IMR-90 (cell line): ENCODE data around the gene LRCH4. TPM values are rescaled to one million over a fixed set of nuclear protein-coding genes. Genes with fewer than 3 reads are reported as not detected.

Experiments
- ATAC-seq: fragments of 200-7000 bp; cut with Tn5 transposase; 2 replicates; pipeline ENCODE4 v1.9.1; 2020; ENCODE audit warnings: low read depth, mild to moderate bottlenecking, moderate library complexity
- BruUV-seq: library from RNA; stranded (reverse); fragments of 400-500 nt; replicated peaks from 2 replicates; lab custom pipeline; 2021; lab: Mats Ljungman, UMichigan
- CTCF ChIA-PET: fragments of 300-600 bp; formaldehyde crosslinking; extraction: SDS; loops from one replicate; lab custom pipeline; 2021; ENCODE audit warnings: antibody characterized with exemption; lab: Yijun Ruan, JAX
- POLR2A ChIA-PET: fragments of 300-600 bp; sonication (Branson Sonifier 250); formaldehyde crosslinking; loops from one replicate; lab custom pipeline; 2022; ENCODE audit warnings: antibody characterized with exemption; ENCODE audit not compliant: unreplicated experiment; lab: Charles Lee
- DNase-seq: peaks from one replicate; pipeline ENCODE4 v3.0.0; 2013
- H2AFZ ChIP-seq: replicated peaks from 2 replicates; pipeline ENCODE3; 2013; ENCODE audit warnings: low read length, mild to moderate bottlenecking; ENCODE audit not compliant: poor library complexity
- H2AK5ac ChIP-seq: 2 replicates; pipeline ENCODE4 v1.6.1; 2013; ENCODE audit warnings: low read depth, low read length, inconsistent platforms
- H2AK9ac ChIP-seq: replicated peaks from 2 replicates; pipeline ENCODE3; 2013; ENCODE audit warnings: mild to moderate bottlenecking, low read depth, low read length, moderate library complexity; ENCODE audit not compliant: poor library complexity
- H2BK120ac ChIP-seq: 2 replicates; pipeline ENCODE4 v1.6.1; 2013; ENCODE audit warnings: low read depth, low read length, inconsistent platforms
- H2BK15ac ChIP-seq: 3 replicates; pipeline ENCODE4 v1.6.1; 2013; ENCODE audit warnings: low read depth, low read length, inconsistent platforms
- H2BK20ac ChIP-seq: 2 replicates; pipeline ENCODE4 v1.6.1; 2013; ENCODE audit warnings: low read depth, mild to moderate bottlenecking, inconsistent platforms, low read length, moderate library complexity
- H2BK5ac ChIP-seq: 2 replicates; pipeline ENCODE4 v1.6.1; 2013; ENCODE audit warnings: mild to moderate bottlenecking, low read depth, low read length, inconsistent platforms; ENCODE audit not compliant: poor library complexity, severe bottlenecking
- H3K14ac ChIP-seq: replicated peaks from 2 replicates; pipeline ENCODE4 v1.6.1; 2013; ENCODE audit warnings: low read depth, low read length, inconsistent platforms
- H3K18ac ChIP-seq: 2 replicates; pipeline ENCODE4 v1.6.1; 2013; ENCODE audit warnings: low read depth, low read length, control low read depth
- H3K23ac ChIP-seq: 2 replicates; pipeline ENCODE4 v1.6.1; 2013; ENCODE audit warnings: low read depth, low read length, inconsistent platforms
- H3K27ac ChIP-seq: 2 replicates; pipeline ENCODE4 v1.5.1; 2013; ENCODE audit warnings: mild to moderate bottlenecking, control low read depth, low read length; ENCODE audit not compliant: insufficient read depth
- H3K27me3 ChIP-seq: 2 replicates; pipeline ENCODE4 v1.6.1; 2013; ENCODE audit warnings: low read length; ENCODE audit not compliant: control insufficient read depth, insufficient read depth
- H3K36me3 ChIP-seq: 2 replicates; pipeline ENCODE4 v1.6.1; 2013; ENCODE audit warnings: low read length, mixed read lengths; ENCODE audit not compliant: control insufficient read depth, insufficient read depth
- H3K4ac ChIP-seq: 2 replicates; pipeline ENCODE4 v1.6.1; 2013; ENCODE audit warnings: low read depth, low read length, inconsistent platforms
- H3K4me1 ChIP-seq: 2 replicates; pipeline ENCODE4 v1.6.1; 2013; ENCODE audit warnings: low read length, mixed read lengths; ENCODE audit not compliant: control insufficient read depth, insufficient read depth
- H3K4me2 ChIP-seq: 2 replicates; pipeline ENCODE4 v1.6.1; 2013; ENCODE audit warnings: low read depth, mild to moderate bottlenecking, control low read depth, low read length, moderate library complexity
- H3K4me3 ChIP-seq: 2 replicates; pipeline ENCODE4 v1.5.1; 2013; ENCODE audit warnings: low read depth, mild to moderate bottlenecking, control low read depth, low read length, moderate library complexity; ENCODE audit not compliant: insufficient read depth
- H3K56ac ChIP-seq: 2 replicates; pipeline ENCODE4 v1.6.1; 2013; ENCODE audit warnings: low read length, inconsistent platforms; ENCODE audit not compliant: insufficient read depth; ENCODE audit errors: extremely low read depth
- H3K79me1 ChIP-seq, 2 experiments: 2 replicates each; pipeline ENCODE4 v1.6.1; 2013; ENCODE audit warnings: low read length in 2 of 2, inconsistent platforms in 1 of 2, low read depth in 1 of 2
- H3K9ac ChIP-seq: 2 replicates; pipeline ENCODE4 v1.6.1; 2013; ENCODE audit warnings: low read depth, low read length, control low read depth
- H3K9me1 ChIP-seq: 2 replicates; pipeline ENCODE4 v1.6.1; 2013; ENCODE audit warnings: low read length, inconsistent platforms; ENCODE audit not compliant: insufficient read depth
- H3K9me3 ChIP-seq: 2 replicates; pipeline ENCODE4 v1.6.1; 2013; ENCODE audit warnings: low read length; ENCODE audit not compliant: control insufficient read depth, insufficient read depth
- H4K20me1 ChIP-seq: 2 replicates; pipeline ENCODE4 v1.6.1; 2013; ENCODE audit warnings: low read length, inconsistent platforms; ENCODE audit not compliant: insufficient read depth
- H4K5ac ChIP-seq: 2 replicates; pipeline ENCODE4 v1.6.1; 2013; ENCODE audit warnings: mild to moderate bottlenecking, low read depth, low read length, control low read depth
- H4K8ac ChIP-seq, 2 experiments: 2 replicates each; pipeline ENCODE4 v1.6.1; 2013; ENCODE audit warnings: low read depth in 2 of 2, low read length in 2 of 2, control low read depth in 1 of 2, inconsistent platforms in 1 of 2
- H4K91ac ChIP-seq: 2 replicates; pipeline ENCODE4 v1.6.1; 2013; ENCODE audit warnings: low read depth, low read length, inconsistent platforms; ENCODE audit not compliant: insufficient read depth
- CEBPB ChIP-seq: IDR thresholded peaks from 2 replicates; pipeline ENCODE4 v1.6.1; 2012; ENCODE audit warnings: low read depth, low read length, improper control_type of control experiment
- CHD1 ChIP-seq: IDR thresholded peaks from 2 replicates; pipeline ENCODE4 v1.6.1; 2012; ENCODE audit warnings: low read depth, low read length, improper control_type of control experiment
- CTCF ChIP-seq: conservative IDR thresholded peaks from 2 replicates; pipeline ENCODE4 v1.5.1; 2012; ENCODE audit warnings: mild to moderate bottlenecking, low read depth, low read length, improper control_type of control experiment
- FOS ChIP-seq: fragments of 150-350 bp; IDR thresholded peaks from 2 replicates; pipeline ENCODE4 v1.6.1; 2016; ENCODE audit warnings: low read depth, low read length
- MAFK ChIP-seq: IDR thresholded peaks from 2 replicates; pipeline ENCODE4 v1.6.1; 2012; ENCODE audit warnings: low read depth, low read length, improper control_type of control experiment
- MAZ ChIP-seq: IDR thresholded peaks from 2 replicates; pipeline ENCODE4 v1.6.1; 2012; ENCODE audit warnings: low read depth, mild to moderate bottlenecking, low read length, improper control_type of control experiment, moderate library complexity, borderline replicate concordance
- MXI1 ChIP-seq: IDR thresholded peaks from 2 replicates; pipeline ENCODE4 v1.6.1; 2012; ENCODE audit warnings: low read depth, mild to moderate bottlenecking, low read length, moderate library complexity, borderline replicate concordance
- NFE2L2 ChIP-seq: fragments of 150-350 bp; IDR thresholded peaks from 2 replicates; pipeline ENCODE4 v1.6.1; 2016; ENCODE audit warnings: low read depth, mild to moderate bottlenecking, low read length
- RCOR1 ChIP-seq: IDR thresholded peaks from 2 replicates; pipeline ENCODE4 v1.6.1; 2012; ENCODE audit warnings: mild to moderate bottlenecking, low read length, improper control_type of control experiment; ENCODE audit not compliant: insufficient replicate concordance
- RFX5 ChIP-seq: IDR thresholded peaks from 2 replicates; pipeline ENCODE4 v1.8.0; 2012; ENCODE audit warnings: low read depth, mild to moderate bottlenecking, low read length, moderate library complexity
- SMC3 ChIP-seq: fragments of 150-350 bp; IDR thresholded peaks from 2 replicates; pipeline ENCODE4 v1.6.1; 2016; ENCODE audit warnings: low read depth, mild to moderate bottlenecking, antibody characterized with exemption, low read length, moderate library complexity
- USF2 ChIP-seq: fragments of 150-350 bp; IDR thresholded peaks from 2 replicates; pipeline ENCODE4 v1.6.1; 2017; ENCODE audit warnings: mild to moderate bottlenecking, antibody characterized with exemption, low read length, low read depth
- WGBS, 2 experiments: methylation state at CpG; one replicate each; pipeline versions ENCODE4 v1.1.5 to v1.1.7; 2013; ENCODE audit warnings: missing lambda C conversion rate in 2 of 2; ENCODE audit not compliant: insufficient read length in 1 of 2; ENCODE audit errors: extremely low coverage in 2 of 2; 5-methylcytosine and 5-hydroxymethylcytosine counted together
- dilution Hi-C: fragments of 300-500 bp; cut with HindIII; formaldehyde crosslinking; loops from one replicate; pipeline ENCODE4 v1.14.3; 2018; ENCODE audit warnings: low sequenced_read_pairs; ENCODE audit not compliant: unreplicated experiment
- in situ Hi-C: fragments of 300-500 bp; cut with MboI; formaldehyde crosslinking; loops from 3 replicates; pipeline ENCODE4 v1.14.3; 2019; ENCODE audit warnings: low sequenced_read_pairs, inconsistent platforms, mixed read lengths
- intact Hi-C: fragments of 100-400 bp; cut with micrococcal nuclease; formaldehyde crosslinking; loops from 2 replicates; pipeline ENCODE4 v1.10.0; 2022
- polyA plus RNA-seq, 3 experiments: library from polyadenylated mRNA; depleted of rRNA; stranded (reverse); fragments of >200 nt; gene quantifications; 2 replicates each; pipeline ENCODE4 v1.2.3, GENCODE V29; 2012; ENCODE audit warnings: low replicate concordance in 1 of 3
- total RNA-seq: library from RNA; depleted of rRNA; stranded (reverse); fragments of >200 nt; gene quantifications from 2 replicates; pipeline ENCODE4 v1.2.3, GENCODE V29; 2012

LRCH4 gene
- total and polyA plus RNA-seq, 2 of the 4 experiments (the other 2 are of a cell fraction) = 5.0 to 41.3 TPM

DNA sequence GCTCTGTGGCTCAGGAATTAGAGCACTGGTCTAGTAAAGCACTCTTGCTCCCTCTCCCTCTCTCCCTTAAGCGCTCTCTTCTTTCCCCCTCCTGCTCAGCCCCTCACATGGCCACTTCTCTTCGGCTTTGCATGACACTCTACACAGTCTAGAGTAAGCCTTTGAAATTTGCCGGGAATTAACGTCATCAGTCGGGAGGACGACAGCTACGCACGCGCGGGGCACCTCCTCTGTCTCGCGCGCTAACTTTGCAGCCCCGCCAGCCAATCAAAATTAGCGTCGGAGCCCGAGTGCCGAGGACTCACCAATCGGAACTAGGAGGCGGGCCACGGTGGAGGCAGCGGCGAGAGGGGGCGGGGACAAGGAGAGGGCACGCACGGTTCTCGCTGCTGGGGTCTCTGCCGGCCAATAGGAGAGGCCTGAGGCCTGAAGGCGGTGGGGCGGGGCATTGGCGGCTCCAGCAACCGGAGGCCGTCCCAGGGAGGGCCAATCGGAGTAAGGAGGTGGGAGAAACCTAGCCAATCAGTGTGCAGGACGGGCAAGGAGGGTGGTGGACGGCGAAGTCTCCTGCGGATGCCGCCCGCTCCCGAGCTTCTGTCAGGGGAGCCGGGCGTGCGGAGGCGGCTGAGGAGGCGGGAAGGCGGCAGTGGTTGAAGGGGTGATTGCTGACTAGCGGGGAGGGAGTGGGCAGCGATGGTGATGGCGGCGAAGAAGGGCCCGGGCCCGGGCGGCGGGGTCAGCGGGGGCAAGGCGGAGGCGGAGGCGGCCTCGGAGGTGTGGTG, 47.1 kb downstream of the LRCH4 start, which contains the start of gene AGFG2 (continued):
- TF ChIP-seq SMC3 (no peak), RCOR1 (no peak)

GRCh38 chr7:100538348-100538653, 47.6 kb downstream of the LRCH4 start:
- H3K79me1 ChIP-seq = peaks cover 9 to 12% of the 10 kb centered on the region in 2 experiments; a peak in 2 of 4 replicates
- H2AK5ac ChIP-seq = no peak overlapping the region
- H3K14ac ChIP-seq = no peak overlapping the region
- no peak overlapping the region for H2BK20ac ChIP-seq
- H3K4me2 ChIP-seq = peak overlapping the region; percentile 92
- DNase-seq (no peak), ATAC-seq (no peak)
- H3K56ac ChIP-seq = no peak overlapping the region
- no peak overlapping the region for H2BK5ac ChIP-seq
- H3K18ac ChIP-seq = no peak overlapping the region
- dilution Hi-C loops = no loop called here
- 8% methylated on average over 2 of the region's 8 CpGs; no CpG with 5 or more reads in 1 of the 2 experiments for WGBS, 2 experiments
- H4K5ac ChIP-seq = no peak overlapping the region
- H3K27me3 ChIP-seq = no peaks in the 10 kb centered on the region; the same call in 1 of the 2 replicates
- peak overlapping the region in 1 of 2 experiments; percentile 60; a peak in 1 of 4 replicates for H4K8ac ChIP-seq
- no peaks in the 10 kb centered on the region for H3K9me3 ChIP-seq
- no peak overlapping the region for H3K23ac ChIP-seq
- no peak overlapping the region for H4K91ac ChIP-seq
- no peak overlapping the region for H2AK9ac ChIP-seq
- CTCF ChIA-PET = interaction anchor here (0.6 kb wide), 1 partner anchor 9 kb away, joined by 4 read pairs; no protein-coding TSS in a partner anchor
- in situ Hi-C loops = no loop called here
- H2AFZ ChIP-seq = peak overlapping the region; percentile 92
- no peak overlapping the region for H3K4ac ChIP-seq
- H3K36me3 ChIP-seq = no peaks in the 10 kb centered on the region
- no peaks in the 10 kb centered on the region for H3K9me1 ChIP-seq
- H4K20me1 ChIP-seq = no peaks in the 10 kb centered on the region
- peak overlapping the region; percentile 33; the same call in 1 of the 2 replicates for H3K4me3 ChIP-seq
- BruUV-seq = no TSS peak
- no peak overlapping the region for H3K9ac ChIP-seq
- POLR2A ChIA-PET = no interaction called here
- H3K4me1 ChIP-seq = peaks cover 3% of the 10 kb centered on the region
- intact Hi-C loops = no loop called here
- H2BK15ac ChIP-seq = no peak overlapping the region
- no peak overlapping the region for H3K27ac ChIP-seq
- H2BK120ac ChIP-seq = no peak overlapping the region
- no peak for TF ChIP-seq CHD1
- no peak for TF ChIP-seq MAZ
- TF ChIP-seq SMC3 = no peak
- TF ChIP-seq CEBPB = no peak
- TF ChIP-seq USF2 = no peak
- TF ChIP-seq FOS = no peak
- TF ChIP-seq RCOR1 = no peak
- no peak for TF ChIP-seq MXI1
- no peak for TF ChIP-seq CTCF
- TF ChIP-seq RFX5 = no peak
- no peak for TF ChIP-seq NFE2L2
- TF ChIP-seq MAFK = no peak
